ENCODE results near the gene TXNDC17. TPM values are rescaled to one million over a fixed set of nuclear protein-coding genes. Genes with fewer than 3 reads are reported as not detected.
A peak's percentile ranks its signal among the peaks of the same experiment; 100 is the strongest.
"Not testable (repeated sequence)": the region's sequence is repeated elsewhere in the genome, so short reads cannot be mapped to it uniquely, and the experiment has no call there.

The TXNDC17 gene
- 100 to 1,000 TPM; 115 to 154 (median 139) TPM for total RNA-seq (2021; fragmentation: NEBNext Ultra II Directional; extraction: Animal tissue kit (Norgen Biotek cat#: 25700))
- long read RNA-seq, transcript TXNDC17-201 (4 exons, 2,219 nt): major isoform, 153 of 183 reads
- long read RNA-seq, transcript TXNDC17-202 (4 exons, 459 nt): minor isoform, 26 of 183 reads
- long read RNA-seq, partial matches to known transcripts: 0 of 183 reads
- long read RNA-seq, other reads (novel, unspliced or antisense): 2 of 183 reads

GRCh38 chr17:6640536-6641246 lies at the start of gene TXNDC17, which contains the start of gene KIAA0753:
TXNDC17 (plus strand) TSS chr17:6641060; CDS start chr17:6641083, 23 bp downstream.
KIAA0753 (minus strand) TSS chr17:6640711; CDS start chr17:6635103, 5,608 bp downstream.
- H3K9me3 Mint-ChIP-seq: no peaks in the 10 kb centered on the region
- peak within 1 kb of the TSS; percentile 96 for H3K4me3 Mint-ChIP-seq
- peak; percentile 87 for DNase-seq
- H3K27me3 Mint-ChIP-seq (ENCODE audit: insufficient read depth): peaks cover 8% of the 10 kb centered on the region
- no peak for TF ChIP-seq CTCF (IDR thresholded peaks at IDR 0.05)
- H3K27ac Mint-ChIP-seq: peak within 1 kb of the TSS; percentile 97
- H3K4me1 Mint-ChIP-seq (ENCODE audit: low read depth): peaks cover 47% of the 10 kb centered on the region
- peaks cover 20% of the 10 kb centered on the region for H3K36me3 Mint-ChIP-seq (ENCODE audit: low read depth)

GRCh38 chr17:6591599-6592158 lies 49.2 kb upstream of the TXNDC17 start:
- no peak for TF ChIP-seq CTCF (IDR thresholded peaks at IDR 0.05)
- H3K36me3 Mint-ChIP-seq (ENCODE audit: low read depth): peaks cover 69% of the 10 kb centered on the region
- H3K9me3 Mint-ChIP-seq: no peaks in the 10 kb centered on the region
- H3K27ac Mint-ChIP-seq: peak overlapping the region; percentile 88
- H3K27me3 Mint-ChIP-seq (ENCODE audit: insufficient read depth): no peaks in the 10 kb centered on the region
- H3K4me3 Mint-ChIP-seq: peak overlapping the region; percentile 45
- peaks cover 59% of the 10 kb centered on the region for H3K4me1 Mint-ChIP-seq (ENCODE audit: low read depth)
- DNase-seq: peak; percentile 91

GRCh38 chr17:6592173-6592572 lies 48.7 kb upstream of the TXNDC17 start:
- Mint-ChIP-seq H3K36me3 (ENCODE audit: low read depth) (peaks cover 69% of the 10 kb centered on the region), H3K27me3 (ENCODE audit: insufficient read depth) (no peaks in the 10 kb centered on the region), H3K4me1 (ENCODE audit: low read depth) (peaks cover 64% of the 10 kb centered on the region), H3K9me3 (no peaks in the 10 kb centered on the region), H3K27ac (peak overlapping the region; percentile 88), H3K4me3 (peak overlapping the region; percentile 45)
- no peak for TF ChIP-seq CTCF (IDR thresholded peaks at IDR 0.05)
- no peak for DNase-seq

GRCh38 chr17:6593371-6593770 lies 47.5 kb upstream of the TXNDC17 start:
- not testable (repeated sequence) for DNase-seq; H3K4me3 Mint-ChIP-seq; H3K27me3 Mint-ChIP-seq (ENCODE audit: insufficient read depth); H3K9me3 Mint-ChIP-seq; H3K27ac Mint-ChIP-seq
- Mint-ChIP-seq H3K4me1 (ENCODE audit: low read depth) (peaks cover 56% of the 10 kb centered on the region), H3K36me3 (ENCODE audit: low read depth) (peaks cover 62% of the 10 kb centered on the region)

- DNase-seq: no peak
- Mint-ChIP-seq H3K9me3 (no peaks in the 10 kb centered on the region), H3K36me3 (ENCODE audit: low read depth) (peaks cover 41% of the 10 kb centered on the region), H3K4me3 (no peak overlapping the region), H3K4me1 (ENCODE audit: low read depth) (peaks cover 44% of the 10 kb centered on the region), H3K27ac (no peak overlapping the region), H3K27me3 (ENCODE audit: insufficient read depth) (no peaks in the 10 kb centered on the region)
- no peak for TF ChIP-seq CTCF (IDR thresholded peaks at IDR 0.05)
Measured at GRCh38 chr17:6596081-6596480, 44.8 kb upstream of the TXNDC17 start.

GRCh38 chr17:6596511-6596910 lies 44.3 kb upstream of the TXNDC17 start:
- H3K4me3 Mint-ChIP-seq: no peak overlapping the region
- H3K9me3 Mint-ChIP-seq: no peaks in the 10 kb centered on the region
- peaks cover 39% of the 10 kb centered on the region for H3K36me3 Mint-ChIP-seq (ENCODE audit: low read depth)

More at GRCh38 chr17:6596511-6596910, 44.3 kb upstream of the TXNDC17 start:
- Mint-ChIP-seq H3K4me1 (ENCODE audit: low read depth) (peaks cover 40% of the 10 kb centered on the region), H3K27me3 (ENCODE audit: insufficient read depth) (no peaks in the 10 kb centered on the region), H3K27ac (peak overlapping the region; percentile 24; the same call in 1 of the 2 replicates)
- no peak for DNase-seq
- no peak for TF ChIP-seq CTCF (IDR thresholded peaks at IDR 0.05)

All from HFFc6 (cell line).